ENCODE data around the gene YARS1. TPM values are rescaled to one million over a fixed set of nuclear protein-coding genes. Genes with fewer than 3 reads are reported as not detected.

YARS1 gene
- polyA plus RNA-seq, 1 donor from 2014 or later, result 49.4 TPM

GRCh38 chr1:32860566-32860965 is 43.4 kb upstream of the YARS1 start:
- Histone ChIP-seq H3K27ac (ENCODE audit: low read length) (no peak overlapping the region), H3K9ac (ENCODE audit: low read length) (no peak overlapping the region), H3F3A (ENCODE audit: insufficient read depth, low read length, poor library complexity, severe bottlenecking) (no peaks in the 10 kb centered on the region), H3K4me3 (ENCODE audit: low read length) (no peak overlapping the region), H3K27me3 (ENCODE audit: insufficient read depth, low read depth, low read length) (no peaks in the 10 kb centered on the region), H3K9me3 (ENCODE audit: low read length) (no peaks in the 10 kb centered on the region), H3K4me2 (ENCODE audit: low read length) (no peak overlapping the region), H2AFZ (ENCODE audit: low read depth, low read length) (no peak overlapping the region), H3K9me2 (ENCODE audit: insufficient read depth, low read length) (no peaks in the 10 kb centered on the region), H3K36me3 (ENCODE audit: insufficient read depth, low read length) (peaks cover 5% of the 10 kb centered on the region), H3K79me2 (replicated peaks; ENCODE audit: insufficient read depth, low read length) (no peaks in the 10 kb centered on the region), H4K20me1 (ENCODE audit: insufficient read depth) (no peaks in the 10 kb centered on the region)
- no peak for TF ChIP-seq TAF1 (IDR thresholded peaks at IDR 0.05; ENCODE audit: low read depth)
- no peak for TF ChIP-seq EP300 (conservative IDR thresholded peaks at IDR 0.05; ENCODE audit: poor library complexity, severe bottlenecking)
- TF ChIP-seq, protein P1, sequence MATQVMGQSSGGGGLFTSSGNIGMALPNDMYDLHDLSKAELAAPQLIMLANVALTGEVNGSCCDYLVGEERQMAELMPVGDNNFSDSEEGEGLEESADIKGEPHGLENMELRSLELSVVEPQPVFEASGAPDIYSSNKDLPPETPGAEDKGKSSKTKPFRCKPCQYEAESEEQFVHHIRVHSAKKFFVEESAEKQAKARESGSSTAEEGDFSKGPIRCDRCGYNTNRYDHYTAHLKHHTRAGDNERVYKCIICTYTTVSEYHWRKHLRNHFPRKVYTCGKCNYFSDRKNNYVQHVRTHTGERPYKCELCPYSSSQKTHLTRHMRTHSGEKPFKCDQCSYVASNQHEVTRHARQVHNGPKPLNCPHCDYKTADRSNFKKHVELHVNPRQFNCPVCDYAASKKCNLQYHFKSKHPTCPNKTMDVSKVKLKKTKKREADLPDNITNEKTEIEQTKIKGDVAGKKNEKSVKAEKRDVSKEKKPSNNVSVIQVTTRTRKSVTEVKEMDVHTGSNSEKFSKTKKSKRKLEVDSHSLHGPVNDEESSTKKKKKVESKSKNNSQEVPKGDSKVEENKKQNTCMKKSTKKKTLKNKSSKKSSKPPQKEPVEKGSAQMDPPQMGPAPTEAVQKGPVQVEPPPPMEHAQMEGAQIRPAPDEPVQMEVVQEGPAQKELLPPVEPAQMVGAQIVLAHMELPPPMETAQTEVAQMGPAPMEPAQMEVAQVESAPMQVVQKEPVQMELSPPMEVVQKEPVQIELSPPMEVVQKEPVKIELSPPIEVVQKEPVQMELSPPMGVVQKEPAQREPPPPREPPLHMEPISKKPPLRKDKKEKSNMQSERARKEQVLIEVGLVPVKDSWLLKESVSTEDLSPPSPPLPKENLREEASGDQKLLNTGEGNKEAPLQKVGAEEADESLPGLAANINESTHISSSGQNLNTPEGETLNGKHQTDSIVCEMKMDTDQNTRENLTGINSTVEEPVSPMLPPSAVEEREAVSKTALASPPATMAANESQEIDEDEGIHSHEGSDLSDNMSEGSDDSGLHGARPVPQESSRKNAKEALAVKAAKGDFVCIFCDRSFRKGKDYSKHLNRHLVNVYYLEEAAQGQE (IDR thresholded peaks at IDR 0.05; ENCODE audit: borderline replicate concordance), result no peak
- no peak for TF ChIP-seq MXI1 (conservative IDR thresholded peaks at IDR 0.05; ENCODE audit: poor library complexity, severe bottlenecking)
- TF ChIP-seq EZH2 (IDR thresholded peaks at IDR 0.05; ENCODE audit: borderline replicate concordance, insufficient read depth, low read length, poor library complexity, severe bottlenecking), result no peak
- no peak for TF ChIP-seq POLR2AphosphoS5 (IDR thresholded peaks at IDR 0.05)
- no peak for TF ChIP-seq RAD21 (conservative IDR thresholded peaks at IDR 0.05)
- no peak for TF ChIP-seq CTCF (IDR thresholded peaks at IDR 0.05; ENCODE audit: poor library complexity, severe bottlenecking)
- no peak for TF ChIP-seq SMC3 (conservative IDR thresholded peaks at IDR 0.05; ENCODE audit: poor library complexity)

DNA sequence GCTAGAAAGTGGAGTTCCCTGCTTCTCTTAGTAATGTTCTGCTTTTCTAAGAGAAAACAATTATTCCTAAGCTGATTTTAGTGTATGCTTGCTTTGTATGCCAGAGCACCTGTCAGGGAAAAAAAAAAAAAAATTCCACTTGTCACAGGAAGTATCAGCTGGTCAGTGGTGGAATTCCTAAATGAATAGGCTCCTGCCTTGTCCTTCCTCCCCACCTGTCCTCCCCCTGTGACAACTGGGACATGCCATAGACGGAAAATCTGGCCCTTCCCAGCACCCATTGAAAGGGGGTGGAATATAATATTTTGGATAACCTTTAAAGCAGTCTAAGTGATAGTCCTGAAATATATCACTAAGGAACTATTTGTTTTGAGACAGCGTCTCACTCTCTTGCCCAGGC is 42.8 kb upstream of the YARS1 start:
- Histone ChIP-seq H3K36me3 (ENCODE audit: insufficient read depth, low read length) (peaks cover 5% of the 10 kb centered on the region), H3K4me2 (ENCODE audit: low read length) (no peak overlapping the region), H3K4me3 (ENCODE audit: low read length) (no peak overlapping the region), H3K27ac (ENCODE audit: low read length) (no peak overlapping the region), H3F3A (ENCODE audit: insufficient read depth, low read length, poor library complexity, severe bottlenecking) (no peaks in the 10 kb centered on the region), H2AFZ (ENCODE audit: low read depth, low read length) (no peak overlapping the region), H4K20me1 (ENCODE audit: insufficient read depth) (no peaks in the 10 kb centered on the region), H3K9ac (ENCODE audit: low read length) (no peak overlapping the region), H3K79me2 (replicated peaks; ENCODE audit: insufficient read depth, low read length) (no peaks in the 10 kb centered on the region), H3K27me3 (ENCODE audit: insufficient read depth, low read depth, low read length) (no peaks in the 10 kb centered on the region), H3K9me2 (ENCODE audit: insufficient read depth, low read length) (no peaks in the 10 kb centered on the region), H3K9me3 (ENCODE audit: low read length) (no peaks in the 10 kb centered on the region)
- TF ChIP-seq MXI1 (conservative IDR thresholded peaks at IDR 0.05; ENCODE audit: poor library complexity, severe bottlenecking) (no peak), EP300 (conservative IDR thresholded peaks at IDR 0.05; ENCODE audit: poor library complexity, severe bottlenecking) (no peak), POLR2AphosphoS5 (IDR thresholded peaks at IDR 0.05) (no peak)

GRCh38 chr1:32858791-32859190 is 41.6 kb upstream of the YARS1 start:
- H3K9ac ChIP-seq (ENCODE audit: low read length), result no peak overlapping the region
- no peak overlapping the region for H3K4me3 ChIP-seq (ENCODE audit: low read length)
- no peak overlapping the region for H2AFZ ChIP-seq (ENCODE audit: low read depth, low read length)
- no peaks in the 10 kb centered on the region for H3K9me3 ChIP-seq (ENCODE audit: low read length)
- no peak for TF ChIP-seq POLR2AphosphoS5 (IDR thresholded peaks at IDR 0.05)
- TF ChIP-seq SMC3 (conservative IDR thresholded peaks at IDR 0.05; ENCODE audit: poor library complexity), result no peak
- TF ChIP-seq, protein P1 (IDR thresholded peaks at IDR 0.05; ENCODE audit: borderline replicate concordance), result no peak
- no peak for TF ChIP-seq EP300 (conservative IDR thresholded peaks at IDR 0.05; ENCODE audit: poor library complexity, severe bottlenecking)
- no peak for TF ChIP-seq EZH2 (IDR thresholded peaks at IDR 0.05; ENCODE audit: borderline replicate concordance, insufficient read depth, low read length, poor library complexity, severe bottlenecking)
- no peak for TF ChIP-seq TAF1 (IDR thresholded peaks at IDR 0.05; ENCODE audit: low read depth)
- TF ChIP-seq RAD21 (conservative IDR thresholded peaks at IDR 0.05), result no peak
- no peak for TF ChIP-seq CTCF (IDR thresholded peaks at IDR 0.05; ENCODE audit: poor library complexity, severe bottlenecking)
- TF ChIP-seq MXI1 (conservative IDR thresholded peaks at IDR 0.05; ENCODE audit: poor library complexity, severe bottlenecking), result no peak
- H3K27me3 ChIP-seq (ENCODE audit: insufficient read depth, low read depth, low read length), result no peaks in the 10 kb centered on the region
- no peaks in the 10 kb centered on the region for H3F3A ChIP-seq (ENCODE audit: insufficient read depth, low read length, poor library complexity, severe bottlenecking)
- peaks cover 5% of the 10 kb centered on the region for H3K36me3 ChIP-seq (ENCODE audit: insufficient read depth, low read length)
- H3K79me2 ChIP-seq (replicated peaks; ENCODE audit: insufficient read depth, low read length), result no peaks in the 10 kb centered on the region
- no peaks in the 10 kb centered on the region for H3K9me2 ChIP-seq (ENCODE audit: insufficient read depth, low read length)
- H4K20me1 ChIP-seq (ENCODE audit: insufficient read depth), result no peaks in the 10 kb centered on the region
- H3K27ac ChIP-seq (ENCODE audit: low read length), result no peak overlapping the region
- H3K4me2 ChIP-seq (ENCODE audit: low read length), result no peak overlapping the region

Measured in neural cell (in vitro differentiated cells).